NCI-H69 (cell line): ENCODE measurements around the gene SLC6A9.
A peak's percentile ranks its signal among the peaks of the same experiment; 100 is the strongest.

ENCODE experiments used
- DNase-seq: peaks from one replicate; lab custom pipeline; 2025; lab: John Stamatoyannopoulos, UW

The SLC6A9 gene

GRCh38 chr1:44031252-44032169 lies at the start of gene SLC6A9:
SLC6A9 (minus strand) TSS chr1:44031462; CDS start chr1:44024277, 7,185 bp downstream.
- peak; percentile 75 for DNase-seq

GRCh38 chr1:44079566-44079965 lies 48.3 kb upstream of the SLC6A9 start:
- DNase-seq, result no peak

- DNase-seq, result no peak
Observed at GRCh38 chr1:44078104-44078503, 46.8 kb upstream of the SLC6A9 start.

- no peak for DNase-seq
Observed at GRCh38 chr1:44077421-44077820, 46.2 kb upstream of the SLC6A9 start.

- peak; percentile 69 for DNase-seq
Observed at GRCh38 chr1:44076066-44076465, 44.8 kb upstream of the SLC6A9 start.

GRCh38 chr1:44074415-44074814 lies 43.2 kb upstream of the SLC6A9 start:
- DNase-seq, result no peak

GRCh38 chr1:44073528-44073927 lies 42.3 kb upstream of the SLC6A9 start:
- DNase-seq, result peak; percentile 2

- no peak for DNase-seq
Observed at GRCh38 chr1:44072821-44073220, 41.6 kb upstream of the SLC6A9 start.

- DNase-seq, result no peak
Observed at GRCh38 chr1:44072204-44072603, 40.9 kb upstream of the SLC6A9 start.

- DNase-seq, result no peak
Observed at GRCh38 chr1:44071461-44071860, 40.2 kb upstream of the SLC6A9 start.

- DNase-seq, result no peak
Observed at GRCh38 chr1:44068442-44068921, 37.2 kb upstream of the SLC6A9 start.

- no peak for DNase-seq
Observed at GRCh38 chr1:44067266-44068250, 36.3 kb upstream of the SLC6A9 start.

- DNase-seq, result no peak
Observed at GRCh38 chr1:44062656-44063179, 31.5 kb upstream of the SLC6A9 start.

GRCh38 chr1:44061857-44062256 lies 30.6 kb upstream of the SLC6A9 start:
- DNase-seq, result no peak

- DNase-seq, result no peak
Observed at GRCh38 chr1:44060830-44061267, 29.6 kb upstream of the SLC6A9 start.

- no peak for DNase-seq
Observed at GRCh38 chr1:44059664-44060355, 28.5 kb upstream of the SLC6A9 start.

- DNase-seq, result no peak
Observed at GRCh38 chr1:44059212-44059611, 27.9 kb upstream of the SLC6A9 start.

GRCh38 chr1:44057293-44057692 lies 26.0 kb upstream of the SLC6A9 start:
- DNase-seq, result peak; percentile 20

- no peak for DNase-seq
Observed at GRCh38 chr1:44053394-44053793, 22.1 kb upstream of the SLC6A9 start.

GRCh38 chr1:44050261-44050660 lies 19.0 kb upstream of the SLC6A9 start:
- no peak for DNase-seq

GRCh38 chr1:44049839-44050238 lies 18.6 kb upstream of the SLC6A9 start:
- no peak for DNase-seq
